Activated CD4-positive, alpha-beta T cell treated with anti-CD3 and anti-CD28 coated beads for 4 hours (primary cell): ENCODE results near the gene UIMC1.

Source experiments
- DNase-seq, 2 donors: peaks; one replicate each; pipeline ENCODE4 v3.0.0-alpha.2; 2020

UIMC1 gene

GRCh38 chr5:176865964-176866363 lies 140.6 kb downstream of the UIMC1 start:
- no peak for DNase-seq

GRCh38 chr5:176864755-176865154 lies 141.8 kb downstream of the UIMC1 start:
- DNase-seq = no peak

GRCh38 chr5:176863765-176864098 lies 142.8 kb downstream of the UIMC1 start:
- no peak for DNase-seq

- no peak for DNase-seq
Observed at GRCh38 chr5:176863041-176863764, 143.4 kb downstream of the UIMC1 start.

- DNase-seq = no peak
Observed at GRCh38 chr5:176862330-176862995, 144.1 kb downstream of the UIMC1 start.

GRCh38 chr5:176861276-176861675 lies 145.3 kb downstream of the UIMC1 start:
- no peak for DNase-seq

- no peak for DNase-seq
Observed at GRCh38 chr5:176860381-176860780, 146.2 kb downstream of the UIMC1 start.

GRCh38 chr5:176859916-176860315 lies 146.7 kb downstream of the UIMC1 start:
- no peak for DNase-seq

- DNase-seq = no peak
Observed at GRCh38 chr5:176857894-176858273, 148.7 kb downstream of the UIMC1 start.

GRCh38 chr5:176857216-176857893 lies 149.2 kb downstream of the UIMC1 start:
- DNase-seq = no peak

- no peak for DNase-seq
Observed at GRCh38 chr5:176856746-176857145, 149.8 kb downstream of the UIMC1 start.

- DNase-seq = no peak
Observed at GRCh38 chr5:176855598-176855997, 151.0 kb downstream of the UIMC1 start.
